ENCODE data around the gene STAT2. TPM values are rescaled to one million over a fixed set of nuclear protein-coding genes. Genes with fewer than 3 reads are reported as not detected.

STAT2 gene
- total RNA-seq, 1 experiment from 2014 or later: 93.5 TPM

GRCh38 chr12:56391721-56392120, 31.8 kb upstream of the STAT2 start:
- no peaks in the 10 kb centered on the region for H3K79me2 ChIP-seq (ENCODE audit: low read length)
- H2AFZ ChIP-seq (ENCODE audit: low read length): no peak overlapping the region
- H3K27me3 ChIP-seq (ENCODE audit: low read length): no peaks in the 10 kb centered on the region
- H3K4me2 ChIP-seq (ENCODE audit: low read depth, low read length, poor library complexity, severe bottlenecking): no peak overlapping the region
- H3K4me3 ChIP-seq (ENCODE audit: low read length): no peak overlapping the region
- no peaks in the 10 kb centered on the region for H3K9me2 ChIP-seq (replicated peaks; ENCODE audit: insufficient read depth, low read length)
- DNase-seq: peak; percentile 26
- H3K9ac ChIP-seq (ENCODE audit: low read length): no peak overlapping the region
- H4K20me1 ChIP-seq (ENCODE audit: insufficient read depth, low read depth, low read length): no peaks in the 10 kb centered on the region
- no peaks in the 10 kb centered on the region for H3K4me1 ChIP-seq (ENCODE audit: low read length)
- H3K9me3 ChIP-seq (ENCODE audit: low read length): no peaks in the 10 kb centered on the region
- H3K27ac ChIP-seq (ENCODE audit: low read length): no peak overlapping the region
- no peaks in the 10 kb centered on the region for H3K36me3 ChIP-seq (ENCODE audit: insufficient read depth, low read length)

DNA sequence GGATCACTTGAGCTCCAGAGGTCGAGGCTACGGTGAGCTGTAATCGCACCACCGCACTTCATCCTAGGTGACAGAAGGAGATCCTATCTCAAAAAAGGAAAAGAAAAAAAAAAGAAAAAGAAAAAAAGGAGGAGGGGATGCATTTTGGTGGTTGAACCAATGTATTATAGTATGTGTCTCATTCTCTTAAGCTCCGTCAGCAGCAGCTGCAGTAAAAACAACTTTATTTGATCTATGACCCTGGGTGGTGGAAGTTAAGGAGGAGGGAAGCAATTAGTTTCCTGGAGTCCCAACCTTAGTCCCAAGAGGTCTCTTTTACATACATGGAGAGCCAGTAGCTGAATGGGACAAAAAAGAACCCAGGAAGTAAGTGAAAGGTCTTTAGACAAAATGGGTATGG, 29.5 kb upstream of the STAT2 start:
- Histone ChIP-seq H3K79me2 (ENCODE audit: low read length) (no peaks in the 10 kb centered on the region), H3K4me2 (ENCODE audit: low read depth, low read length, poor library complexity, severe bottlenecking) (no peak overlapping the region), H2AFZ (ENCODE audit: low read length) (no peak overlapping the region), H3K9me3 (ENCODE audit: low read length) (no peaks in the 10 kb centered on the region), H4K20me1 (ENCODE audit: insufficient read depth, low read depth, low read length) (no peaks in the 10 kb centered on the region), H3K36me3 (ENCODE audit: insufficient read depth, low read length) (no peaks in the 10 kb centered on the region), H3K4me3 (ENCODE audit: low read length) (no peak overlapping the region), H3K9ac (ENCODE audit: low read length) (no peak overlapping the region), H3K27ac (ENCODE audit: low read length) (no peak overlapping the region), H3K9me2 (replicated peaks; ENCODE audit: insufficient read depth, low read length) (no peaks in the 10 kb centered on the region), H3K27me3 (ENCODE audit: low read length) (no peaks in the 10 kb centered on the region), H3K4me1 (ENCODE audit: low read length) (no peaks in the 10 kb centered on the region)
- DNase-seq: peak; percentile 24

DNA sequence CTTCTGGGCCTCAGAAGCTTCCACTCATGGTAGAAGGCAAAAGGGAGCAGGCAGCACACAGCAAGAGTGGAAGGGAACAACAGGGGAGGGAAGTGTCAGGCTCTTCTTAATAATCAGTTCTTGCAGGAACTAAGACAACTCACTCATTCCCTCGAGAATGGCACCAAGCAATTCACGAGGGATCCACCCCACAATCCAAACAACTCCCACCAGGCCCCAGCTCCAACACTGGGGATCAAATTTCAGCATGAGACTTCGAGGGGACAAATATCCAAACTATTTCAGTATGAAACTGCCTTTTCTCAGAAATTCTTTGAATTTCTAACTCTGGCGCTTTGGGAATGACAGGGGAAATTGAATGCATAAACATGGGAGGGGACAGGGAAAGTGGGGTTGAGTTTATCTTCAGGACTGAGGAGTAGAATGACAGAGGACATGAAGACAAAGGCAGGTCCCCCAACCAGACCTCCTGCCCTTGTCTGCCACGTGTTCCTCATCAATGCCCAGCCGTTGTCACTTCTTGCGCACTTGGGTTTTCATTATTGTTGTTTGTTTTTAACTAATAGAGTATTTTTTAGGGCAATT, 27.3 kb upstream of the STAT2 start:
- no peak overlapping the region for H2AFZ ChIP-seq (ENCODE audit: low read length)
- no peaks in the 10 kb centered on the region for H4K20me1 ChIP-seq (ENCODE audit: insufficient read depth, low read depth, low read length)
- no peak overlapping the region for H3K4me2 ChIP-seq (ENCODE audit: low read depth, low read length, poor library complexity, severe bottlenecking)
- no peaks in the 10 kb centered on the region for H3K79me2 ChIP-seq (ENCODE audit: low read length)
- DNase-seq: no peak
- H3K9me2 ChIP-seq (replicated peaks; ENCODE audit: insufficient read depth, low read length): no peaks in the 10 kb centered on the region
- H3K4me1 ChIP-seq (ENCODE audit: low read length): no peaks in the 10 kb centered on the region
- no peak overlapping the region for H3K27ac ChIP-seq (ENCODE audit: low read length)
- no peaks in the 10 kb centered on the region for H3K9me3 ChIP-seq (ENCODE audit: low read length)
- H3K4me3 ChIP-seq (ENCODE audit: low read length): no peak overlapping the region
- no peaks in the 10 kb centered on the region for H3K27me3 ChIP-seq (ENCODE audit: low read length)
- no peaks in the 10 kb centered on the region for H3K36me3 ChIP-seq (ENCODE audit: insufficient read depth, low read length)
- no peak overlapping the region for H3K9ac ChIP-seq (ENCODE audit: low read length)

DNA sequence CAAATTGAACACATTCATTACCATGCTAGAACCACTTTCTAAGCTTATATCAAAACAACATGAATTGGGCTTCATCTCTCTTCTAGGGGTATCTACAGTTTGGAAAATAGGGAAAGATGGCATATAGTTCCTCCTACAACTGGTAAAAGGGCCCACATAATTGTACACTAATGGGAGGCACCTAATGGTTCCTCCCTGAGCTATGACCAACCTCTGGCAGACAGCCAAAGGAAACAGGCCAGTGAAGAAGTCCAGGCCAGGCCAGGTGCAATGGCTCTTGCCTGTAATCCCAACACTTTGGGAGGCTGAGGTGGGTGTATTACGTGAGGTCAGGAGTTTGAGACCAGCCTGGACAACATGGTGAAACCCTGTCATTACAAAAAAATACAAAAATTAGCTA, 26.0 kb upstream of the STAT2 start:
- Histone ChIP-seq H3K4me2 (ENCODE audit: low read depth, low read length, poor library complexity, severe bottlenecking) (no peak overlapping the region), H2AFZ (ENCODE audit: low read length) (no peak overlapping the region), H3K27ac (ENCODE audit: low read length) (no peak overlapping the region), H3K4me1 (ENCODE audit: low read length) (no peaks in the 10 kb centered on the region), H3K9ac (ENCODE audit: low read length) (no peak overlapping the region), H3K79me2 (ENCODE audit: low read length) (no peaks in the 10 kb centered on the region), H3K4me3 (ENCODE audit: low read length) (no peak overlapping the region), H3K9me3 (ENCODE audit: low read length) (no peaks in the 10 kb centered on the region), H3K36me3 (ENCODE audit: insufficient read depth, low read length) (no peaks in the 10 kb centered on the region), H3K27me3 (ENCODE audit: low read length) (no peaks in the 10 kb centered on the region), H3K9me2 (replicated peaks; ENCODE audit: insufficient read depth, low read length) (no peaks in the 10 kb centered on the region), H4K20me1 (ENCODE audit: insufficient read depth, low read depth, low read length) (no peaks in the 10 kb centered on the region)
- DNase-seq: peak; percentile 41

DNA sequence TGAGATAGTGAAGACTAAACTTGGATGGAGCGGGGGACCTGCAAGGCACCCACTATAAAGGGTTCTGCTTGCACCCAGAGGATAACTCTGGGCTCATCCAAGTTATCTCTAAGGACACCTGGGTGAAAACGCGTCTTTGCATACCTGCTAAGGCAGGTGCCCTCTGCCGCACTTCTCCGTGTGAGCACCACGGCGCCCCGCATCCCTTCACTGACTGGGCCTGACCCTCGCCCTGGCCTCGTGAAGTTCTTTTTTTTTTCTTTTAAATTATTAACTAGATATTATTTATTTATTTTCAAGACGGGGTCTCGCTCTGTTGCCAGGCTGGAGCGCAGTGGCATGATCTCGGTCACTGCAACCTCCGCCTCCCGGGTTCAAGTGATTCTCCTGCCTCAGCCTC, 22.7 kb upstream of the STAT2 start:
- Histone ChIP-seq H4K20me1 (ENCODE audit: insufficient read depth, low read depth, low read length) (no peaks in the 10 kb centered on the region), H3K9me2 (replicated peaks; ENCODE audit: insufficient read depth, low read length) (no peaks in the 10 kb centered on the region), H2AFZ (ENCODE audit: low read length) (no peak overlapping the region), H3K4me3 (ENCODE audit: low read length) (no peak overlapping the region), H3K36me3 (ENCODE audit: insufficient read depth, low read length) (no peaks in the 10 kb centered on the region), H3K9ac (ENCODE audit: low read length) (no peak overlapping the region), H3K79me2 (ENCODE audit: low read length) (no peaks in the 10 kb centered on the region), H3K4me2 (ENCODE audit: low read depth, low read length, poor library complexity, severe bottlenecking) (no peak overlapping the region), H3K9me3 (ENCODE audit: low read length) (no peaks in the 10 kb centered on the region), H3K27ac (ENCODE audit: low read length) (no peak overlapping the region), H3K4me1 (ENCODE audit: low read length) (no peaks in the 10 kb centered on the region), H3K27me3 (ENCODE audit: low read length) (no peaks in the 10 kb centered on the region)
- DNase-seq: peak; percentile 31

GRCh38 chr12:56377989-56378316, 18.0 kb upstream of the STAT2 start:
- H3K27me3 ChIP-seq (ENCODE audit: low read length): no peaks in the 10 kb centered on the region
- H3K79me2 ChIP-seq (ENCODE audit: low read length): no peaks in the 10 kb centered on the region
- no peak overlapping the region for H2AFZ ChIP-seq (ENCODE audit: low read length)
- no peaks in the 10 kb centered on the region for H3K9me3 ChIP-seq (ENCODE audit: low read length)
- no peaks in the 10 kb centered on the region for H3K36me3 ChIP-seq (ENCODE audit: insufficient read depth, low read length)
- H4K20me1 ChIP-seq (ENCODE audit: insufficient read depth, low read depth, low read length): no peaks in the 10 kb centered on the region
- no peak overlapping the region for H3K4me3 ChIP-seq (ENCODE audit: low read length)
- no peaks in the 10 kb centered on the region for H3K9me2 ChIP-seq (replicated peaks; ENCODE audit: insufficient read depth, low read length)
- peaks cover 14% of the 10 kb centered on the region for H3K4me1 ChIP-seq (ENCODE audit: low read length)
- H3K4me2 ChIP-seq (ENCODE audit: low read depth, low read length, poor library complexity, severe bottlenecking): no peak overlapping the region
- H3K27ac ChIP-seq (ENCODE audit: low read length): no peak overlapping the region
- H3K9ac ChIP-seq (ENCODE audit: low read length): no peak overlapping the region
- peak; percentile 7 for DNase-seq

- Histone ChIP-seq H3K36me3 (ENCODE audit: insufficient read depth, low read length) (no peaks in the 10 kb centered on the region), H3K9me2 (replicated peaks; ENCODE audit: insufficient read depth, low read length) (no peaks in the 10 kb centered on the region), H3K27me3 (ENCODE audit: low read length) (no peaks in the 10 kb centered on the region), H3K79me2 (ENCODE audit: low read length) (no peaks in the 10 kb centered on the region), H2AFZ (ENCODE audit: low read length) (no peak overlapping the region), H3K27ac (ENCODE audit: low read length) (no peak overlapping the region), H3K4me3 (ENCODE audit: low read length) (no peak overlapping the region), H3K4me2 (ENCODE audit: low read depth, low read length, poor library complexity, severe bottlenecking) (no peak overlapping the region), H4K20me1 (ENCODE audit: insufficient read depth, low read depth, low read length) (no peaks in the 10 kb centered on the region), H3K4me1 (ENCODE audit: low read length) (peaks cover 14% of the 10 kb centered on the region), H3K9me3 (ENCODE audit: low read length) (no peaks in the 10 kb centered on the region), H3K9ac (ENCODE audit: low read length) (no peak overlapping the region)
- peak; percentile 38 for DNase-seq
Measured at GRCh38 chr12:56377310-56377988, 17.5 kb upstream of the STAT2 start.

DNA sequence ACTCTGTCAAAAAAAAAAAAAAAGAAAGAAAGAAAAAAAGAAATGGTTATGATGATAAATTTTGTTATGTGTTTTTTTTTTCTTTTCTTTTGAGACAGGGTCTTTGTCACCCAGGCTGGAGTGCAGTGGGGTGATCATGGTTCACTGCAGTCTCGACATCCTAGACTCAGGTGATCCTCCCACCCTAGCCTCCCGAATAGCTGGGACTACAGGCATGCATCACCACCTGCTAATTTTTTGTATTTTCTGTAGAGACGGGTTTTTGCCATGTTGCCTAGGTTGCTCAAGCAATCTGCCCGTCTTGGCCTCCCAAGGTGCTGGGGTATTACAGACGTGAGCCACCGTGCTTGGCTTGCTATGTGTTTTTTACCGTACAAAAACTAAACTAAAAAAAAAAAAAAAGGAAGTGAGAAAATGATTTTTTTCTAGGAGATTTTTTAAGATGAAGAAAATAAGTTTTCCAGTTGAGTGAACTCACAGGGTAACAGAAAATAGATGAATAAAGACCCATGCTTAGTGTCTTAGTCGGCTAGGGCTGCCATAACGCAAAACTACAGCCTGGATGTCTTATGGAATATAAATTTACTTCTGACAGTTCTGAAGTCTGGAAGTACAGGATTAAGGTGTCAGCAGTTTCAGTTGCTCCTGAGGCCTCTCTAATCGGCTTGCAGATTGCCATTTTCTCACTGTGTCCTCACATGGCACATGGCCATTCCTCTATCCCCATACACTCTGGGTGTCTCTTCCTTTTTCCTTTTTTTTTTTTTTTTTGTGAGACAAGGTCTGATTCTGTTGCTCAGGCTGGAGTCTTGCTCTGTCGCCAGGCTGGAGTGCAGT, 15.9 kb upstream of the STAT2 start:
- Histone ChIP-seq H3K4me3 (ENCODE audit: low read length) (0 out of 2 replicates have a peak overlapping the region, but pooled peaks have one; percentile 7), H3K27ac (ENCODE audit: low read length) (no peak overlapping the region), H3K79me2 (ENCODE audit: low read length) (no peaks in the 10 kb centered on the region), H3K9ac (ENCODE audit: low read length) (no peak overlapping the region), H3K36me3 (ENCODE audit: insufficient read depth, low read length) (no peaks in the 10 kb centered on the region), H2AFZ (ENCODE audit: low read length) (no peak overlapping the region), H3K9me2 (replicated peaks; ENCODE audit: insufficient read depth, low read length) (no peaks in the 10 kb centered on the region), H4K20me1 (ENCODE audit: insufficient read depth, low read depth, low read length) (no peaks in the 10 kb centered on the region), H3K4me1 (ENCODE audit: low read length) (peaks cover 14% of the 10 kb centered on the region), H3K4me2 (ENCODE audit: low read depth, low read length, poor library complexity, severe bottlenecking) (peak overlapping the region; percentile 44), H3K27me3 (ENCODE audit: low read length) (no peaks in the 10 kb centered on the region), H3K9me3 (ENCODE audit: low read length) (no peaks in the 10 kb centered on the region)
- DNase-seq: peak; percentile 55
